GM18526 (cell line): ENCODE data around the gene AFDN.

Source experiments
- POLR2A ChIP-seq: IDR thresholded peaks from 3 replicates; pipeline ENCODE4 v1.6.1; 2011; ENCODE audit not compliant: insufficient read length; ENCODE audit errors: extremely low read depth

AFDN gene

DNA sequence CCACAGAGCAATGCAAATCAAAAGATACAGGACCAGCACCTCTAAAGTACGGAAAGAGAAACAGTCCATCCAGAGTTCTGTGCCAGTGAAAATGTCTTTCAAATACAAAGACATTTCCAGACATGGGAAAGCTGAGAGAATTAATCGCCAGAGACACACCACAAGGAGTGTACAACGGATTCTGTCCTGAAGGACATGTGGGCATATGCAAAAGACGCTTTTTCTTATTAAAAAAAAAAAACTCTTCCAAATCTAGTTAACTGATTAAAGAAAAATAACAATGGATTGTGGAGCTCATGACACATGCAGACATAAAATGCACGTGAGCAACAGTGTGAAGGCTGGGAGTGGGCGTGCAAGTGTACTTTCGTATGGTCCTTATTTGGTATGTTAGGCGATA, 193.5 kb downstream of the AFDN start:
- no peak for TF ChIP-seq POLR2A

DNA sequence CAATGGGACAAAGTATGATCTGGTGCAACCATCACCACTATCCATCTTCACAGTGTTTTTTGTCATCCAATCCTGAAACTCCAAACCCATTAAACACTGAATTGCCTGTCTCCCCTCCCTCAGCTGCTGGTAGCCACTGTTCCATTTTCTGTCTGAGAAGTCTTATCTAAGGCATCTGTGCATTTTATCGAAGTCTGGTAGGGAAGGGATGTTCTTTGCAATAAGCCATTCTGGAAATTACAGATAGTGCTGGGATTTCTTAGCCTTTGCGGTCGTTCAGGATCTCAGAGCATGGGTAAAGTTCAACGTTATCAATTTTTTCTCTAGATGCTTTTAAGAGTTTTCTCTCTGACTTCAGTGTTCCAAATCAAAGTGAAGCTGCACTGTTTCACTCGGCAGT, 194.9 kb downstream of the AFDN start:
- TF ChIP-seq POLR2A, result no peak
